Activated T-cell treated with anti-CD3 and anti-CD28 coated beads, Interleukin-2, amount 50 U/mL, for 4 hours (primary cell): ENCODE data around the gene AP5B1. TPM values are rescaled to one million over a fixed set of nuclear protein-coding genes. Genes with fewer than 3 reads are reported as not detected.

ENCODE experiments used
- ATAC-seq, 2 donors: fragments of 200-7000 bp; cut with Tn5 transposase; one replicate each; pipeline ENCODE4 v1.10.0; 2021
- DNase-seq: peaks from one replicate; pipeline ENCODE4 v3.0.0-alpha.2; 2020
- H3K27me3 Mint-ChIP-seq: one replicate; pipeline ENCODE4 v1.8.0; 2021; ENCODE audit warnings: low read depth, mixed read lengths
- H3K36me3 Mint-ChIP-seq: one replicate; pipeline ENCODE4 v1.8.0; 2022; ENCODE audit warnings: mixed read lengths; ENCODE audit not compliant: insufficient read depth
- H3K4me1 Mint-ChIP-seq: one replicate; pipeline ENCODE4 v1.8.0; 2021; ENCODE audit warnings: low read depth, mixed read lengths
- H3K4me3 Mint-ChIP-seq: one replicate; pipeline ENCODE4 v1.8.0; 2021; ENCODE audit warnings: mild to moderate bottlenecking, moderate library complexity, mixed read lengths
- H3K9me3 Mint-ChIP-seq: one replicate; pipeline ENCODE4 v1.8.0; 2021; ENCODE audit warnings: mixed read lengths
- total RNA-seq, 3 donors: library from RNA; stranded (reverse); gene quantifications; one replicate each; pipeline ENCODE4 v1.2.1, GENCODE V29; 2021

Gene AP5B1
- total RNA-seq: 10 to 100 TPM; 17.3 to 19.4 (median 17.4) TPM

- Mint-ChIP-seq H3K9me3 (no peaks in the 10 kb centered on the region), H3K36me3 (no peaks in the 10 kb centered on the region), H3K4me3 (peak within 1 kb of the TSS; percentile 82), H3K27me3 (peaks cover 8% of the 10 kb centered on the region), H3K4me1 (peaks cover 16% of the 10 kb centered on the region)
- DNase-seq (peak; percentile 69), ATAC-seq (peak; percentile 69)
These were observed at the start of gene AP5B1 for GRCh38 chr11:65780770-65781151. TSS of gene AP5B1 (minus strand) at chr11:65780976. CDS start at chr11:65780591, 385 bp downstream.

- Mint-ChIP-seq H3K9me3 (no peaks in the 10 kb centered on the region), H3K36me3 (no peaks in the 10 kb centered on the region), H3K27me3 (no peaks in the 10 kb centered on the region), H3K4me1 (peaks cover 18% of the 10 kb centered on the region), H3K4me3 (no peak overlapping the region)
- ATAC-seq (no peak), DNase-seq (no peak)
These were observed 48.7 kb upstream of the AP5B1 start for GRCh38 chr11:65829459-65829858.

- ATAC-seq: no peak
- no peaks in the 10 kb centered on the region for H3K36me3 Mint-ChIP-seq
- H3K27me3 Mint-ChIP-seq: no peaks in the 10 kb centered on the region
- no peak for DNase-seq
- no peak overlapping the region for H3K4me3 Mint-ChIP-seq
- peaks cover 10% of the 10 kb centered on the region for H3K4me1 Mint-ChIP-seq
- H3K9me3 Mint-ChIP-seq: no peaks in the 10 kb centered on the region
These were observed 46.4 kb upstream of the AP5B1 start for GRCh38 chr11:65826984-65827735.

GRCh38 chr11:65822776-65823528 lies 42.2 kb upstream of the AP5B1 start:
- no peaks in the 10 kb centered on the region for H3K9me3 Mint-ChIP-seq
- H3K27me3 Mint-ChIP-seq: no peaks in the 10 kb centered on the region
- ATAC-seq: no peak

GRCh38 chr11:65821107-65821506 lies 40.3 kb upstream of the AP5B1 start:
- Mint-ChIP-seq H3K27me3 (no peaks in the 10 kb centered on the region), H3K9me3 (no peaks in the 10 kb centered on the region), H3K4me3 (no peak overlapping the region), H3K4me1 (peaks cover 11% of the 10 kb centered on the region), H3K36me3 (no peaks in the 10 kb centered on the region)
- no peak for DNase-seq
- ATAC-seq: no peak

More at GRCh38 chr11:65822776-65823528, 42.2 kb upstream of the AP5B1 start:
- H3K4me3 Mint-ChIP-seq: no peak overlapping the region
- no peak for DNase-seq
- no peaks in the 10 kb centered on the region for H3K36me3 Mint-ChIP-seq
- peaks cover 3% of the 10 kb centered on the region for H3K4me1 Mint-ChIP-seq

GRCh38 chr11:65817835-65818680 lies 37.3 kb upstream of the AP5B1 start:
- ATAC-seq (peak; percentile 94 to 96), DNase-seq (peak; percentile 93)
- no peaks in the 10 kb centered on the region for H3K27me3 Mint-ChIP-seq
- H3K4me1 Mint-ChIP-seq: peaks cover 11% of the 10 kb centered on the region
- peak overlapping the region; percentile 80 for H3K4me3 Mint-ChIP-seq
- H3K9me3 Mint-ChIP-seq: no peaks in the 10 kb centered on the region
- H3K36me3 Mint-ChIP-seq: no peaks in the 10 kb centered on the region

GRCh38 chr11:65817312-65817834 lies 36.6 kb upstream of the AP5B1 start:
- ATAC-seq (no peak), DNase-seq (no peak)
- no peaks in the 10 kb centered on the region for H3K9me3 Mint-ChIP-seq
- H3K27me3 Mint-ChIP-seq: no peaks in the 10 kb centered on the region
- no peaks in the 10 kb centered on the region for H3K36me3 Mint-ChIP-seq
- peaks cover 11% of the 10 kb centered on the region for H3K4me1 Mint-ChIP-seq
- peak overlapping the region; percentile 80 for H3K4me3 Mint-ChIP-seq

GRCh38 chr11:65816696-65817095 lies 35.9 kb upstream of the AP5B1 start:
- no peaks in the 10 kb centered on the region for H3K36me3 Mint-ChIP-seq
- no peaks in the 10 kb centered on the region for H3K27me3 Mint-ChIP-seq
- peaks cover 11% of the 10 kb centered on the region for H3K4me1 Mint-ChIP-seq
- ATAC-seq (no peak), DNase-seq (no peak)
- H3K4me3 Mint-ChIP-seq: peak overlapping the region; percentile 80
- no peaks in the 10 kb centered on the region for H3K9me3 Mint-ChIP-seq

- DNase-seq (no peak), ATAC-seq (no peak)
- no peaks in the 10 kb centered on the region for H3K36me3 Mint-ChIP-seq
- H3K27me3 Mint-ChIP-seq: no peaks in the 10 kb centered on the region
- H3K4me3 Mint-ChIP-seq: no peak overlapping the region
- H3K9me3 Mint-ChIP-seq: no peaks in the 10 kb centered on the region
- H3K4me1 Mint-ChIP-seq: peaks cover 11% of the 10 kb centered on the region
These were observed 34.3 kb upstream of the AP5B1 start for GRCh38 chr11:65814986-65815565.

GRCh38 chr11:65814131-65814985 lies 33.6 kb upstream of the AP5B1 start:
- DNase-seq: no peak
- ATAC-seq: no peak
- Mint-ChIP-seq H3K9me3 (no peaks in the 10 kb centered on the region), H3K27me3 (no peaks in the 10 kb centered on the region), H3K36me3 (no peaks in the 10 kb centered on the region), H3K4me3 (no peak overlapping the region), H3K4me1 (peaks cover 11% of the 10 kb centered on the region)

GRCh38 chr11:65811764-65812475 lies 31.1 kb upstream of the AP5B1 start:
- no peaks in the 10 kb centered on the region for H3K36me3 Mint-ChIP-seq
- peaks cover 2% of the 10 kb centered on the region for H3K27me3 Mint-ChIP-seq
- H3K9me3 Mint-ChIP-seq: no peaks in the 10 kb centered on the region
- ATAC-seq: no peak
- peaks cover under 1% of the 10 kb centered on the region for H3K4me1 Mint-ChIP-seq
- DNase-seq: no peak
- H3K4me3 Mint-ChIP-seq: no peak overlapping the region

GRCh38 chr11:65810046-65810868 lies 29.5 kb upstream of the AP5B1 start:
- H3K4me3 Mint-ChIP-seq: no peak overlapping the region
- H3K4me1 Mint-ChIP-seq: no peaks in the 10 kb centered on the region
- H3K27me3 Mint-ChIP-seq: peaks cover 4% of the 10 kb centered on the region
- H3K9me3 Mint-ChIP-seq: no peaks in the 10 kb centered on the region
- H3K36me3 Mint-ChIP-seq: no peaks in the 10 kb centered on the region
- DNase-seq: no peak
- peak; percentile 57 to 62 for ATAC-seq
